Prostate gland (tissue), 2 donors: ENCODE data around the gene DKK1.

ENCODE experiments used
- CTCF ChIP-seq, 4 experiments: fragments of 200-600 bp in 2 of 4; fragments of 450-650 bp in 2 of 4; sonication (generic) in 2 of 4; IDR thresholded peaks; 1 replicate in 3 of 4; 2 replicates in 1 of 4; pipeline ENCODE4 v1.5.1; 2016 to 2019; ENCODE audit warnings: antibody characterized with exemption in 4 of 4, mild to moderate bottlenecking in 2 of 4, moderate library complexity in 2 of 4
- POLR2A ChIP-seq: fragments of 450-650 bp; IDR thresholded peaks from one replicate; pipeline ENCODE4 v1.6.1; 2016; ENCODE audit warnings: antibody characterized with exemption, mild to moderate bottlenecking
- POLR2AphosphoS5 ChIP-seq: sonication (generic); formaldehyde crosslinking; IDR thresholded peaks from one replicate; pipeline ENCODE4 v1.6.1; 2017; ENCODE audit warnings: antibody characterized with exemption

- no peak for TF ChIP-seq POLR2A
- TF ChIP-seq CTCF (IDR thresholded peaks at IDR 0.05): no peak
- TF ChIP-seq POLR2AphosphoS5: no peak
Observed at GRCh38 chr10:52284416-52285013, 29.6 kb upstream of the DKK1 start.
